CD4-positive, alpha-beta memory T cell (primary cell): ENCODE measurements around the gene ZNF292. TPM values are rescaled to one million over a fixed set of nuclear protein-coding genes. Genes with fewer than 3 reads are reported as not detected.

Experiments used
- CTCF ChIA-PET: fragments of 350-600 bp; sonication (Branson Sonifier 250); formaldehyde crosslinking; loops from one replicate; lab custom pipeline; 2021; ENCODE audit warnings: inconsistent platforms; ENCODE audit not compliant: partially characterized antibody; lab: Charles Lee
- POLR2A ChIA-PET: fragments of 350-600 bp; sonication (Branson Sonifier 250); formaldehyde crosslinking; loops from one replicate; lab custom pipeline; 2021; ENCODE audit not compliant: partially characterized antibody; lab: Charles Lee
- DNase-seq, 5 donors: peaks; one replicate each; pipeline versions ENCODE4 v3.0.0 to v3.0.0-alpha.2; 2020 to 2022; ENCODE audit warnings: mixed read lengths in 1 of 5
- H3K27ac ChIP-seq: one replicate; pipeline ENCODE4 v1.7.0; 2013; ENCODE audit warnings: low read depth, low read length
- H3K27me3 ChIP-seq: 2 replicates; pipeline ENCODE4 v1.7.0; 2013; ENCODE audit warnings: mild to moderate bottlenecking, low read length, moderate library complexity; ENCODE audit not compliant: insufficient read depth
- H3K36me3 ChIP-seq: 2 replicates; pipeline ENCODE4 v1.7.0; 2013; ENCODE audit warnings: mild to moderate bottlenecking, low read length, moderate library complexity; ENCODE audit not compliant: insufficient read depth
- H3K4me1 ChIP-seq: 2 replicates; pipeline ENCODE4 v1.7.0; 2013; ENCODE audit warnings: mild to moderate bottlenecking, low read length, moderate library complexity; ENCODE audit not compliant: insufficient read depth
- H3K4me3 ChIP-seq, 2 donors: one replicate each; pipeline ENCODE4 v1.7.0; 2013; ENCODE audit warnings: low read length in 2 of 2, mild to moderate bottlenecking in 1 of 2
- H3K9me3 ChIP-seq, 2 donors: one replicate each; pipeline ENCODE4 v1.7.0; 2013; ENCODE audit warnings: low read length in 2 of 2, control low read depth in 1 of 2; ENCODE audit not compliant: control insufficient read depth in 1 of 2
- H3K27ac Mint-ChIP-seq, 7 donors: one replicate each; pipeline ENCODE4 v1.8.0; 2020 to 2021; ENCODE audit warnings: mixed read lengths in 7 of 7, mild to moderate bottlenecking in 6 of 7, inconsistent platforms in 3 of 7, moderate library complexity in 3 of 7
- H3K27me3 Mint-ChIP-seq, 2 donors: one replicate each; pipeline ENCODE4 v1.8.0; 2020 to 2021; ENCODE audit warnings: mixed read lengths in 2 of 2
- H3K36me3 Mint-ChIP-seq, 2 donors: one replicate each; pipeline ENCODE4 v1.8.0; 2020 to 2021; ENCODE audit warnings: mixed read lengths in 2 of 2, inconsistent platforms in 1 of 2, mild to moderate bottlenecking in 1 of 2
- H3K4me1 Mint-ChIP-seq, 4 donors: one replicate each; pipeline ENCODE4 v1.8.0; 2020 to 2021; ENCODE audit warnings: mixed read lengths in 4 of 4, mild to moderate bottlenecking in 1 of 4
- H3K4me3 Mint-ChIP-seq, 8 donors: one replicate each; pipeline ENCODE4 v1.8.0; 2020 to 2021; ENCODE audit warnings: mixed read lengths in 8 of 8, mild to moderate bottlenecking in 7 of 8, moderate library complexity in 6 of 8, inconsistent platforms in 3 of 8
- H3K9me3 Mint-ChIP-seq, 8 donors: one replicate each; pipeline ENCODE4 v1.8.0; 2020 to 2021; ENCODE audit warnings: mixed read lengths in 8 of 8, mild to moderate bottlenecking in 5 of 8, inconsistent platforms in 3 of 8, moderate library complexity in 1 of 8
- intact Hi-C: fragments of 100-400 bp; cut with micrococcal nuclease; formaldehyde crosslinking; loops from one replicate; pipeline ENCODE4 v1.15.1; 2023
- polyA plus RNA-seq, 2 donors: library from polyadenylated mRNA; unstranded; fragments of 300-500 nt; fragmentation: Illumina TruSeq; gene quantifications; one replicate each; pipeline ENCODE4 v1.2.3, GENCODE V29; 2021
- total RNA-seq, 2 experiments: library from RNA; stranded (reverse); gene quantifications; one replicate each; pipeline ENCODE4 v1.2.3, GENCODE V29; 2021

The ZNF292 gene
- total and polyA plus RNA-seq, 4 experiments from 2014 or later = 15.1 to 82.1 (median 57.3) TPM

DNA sequence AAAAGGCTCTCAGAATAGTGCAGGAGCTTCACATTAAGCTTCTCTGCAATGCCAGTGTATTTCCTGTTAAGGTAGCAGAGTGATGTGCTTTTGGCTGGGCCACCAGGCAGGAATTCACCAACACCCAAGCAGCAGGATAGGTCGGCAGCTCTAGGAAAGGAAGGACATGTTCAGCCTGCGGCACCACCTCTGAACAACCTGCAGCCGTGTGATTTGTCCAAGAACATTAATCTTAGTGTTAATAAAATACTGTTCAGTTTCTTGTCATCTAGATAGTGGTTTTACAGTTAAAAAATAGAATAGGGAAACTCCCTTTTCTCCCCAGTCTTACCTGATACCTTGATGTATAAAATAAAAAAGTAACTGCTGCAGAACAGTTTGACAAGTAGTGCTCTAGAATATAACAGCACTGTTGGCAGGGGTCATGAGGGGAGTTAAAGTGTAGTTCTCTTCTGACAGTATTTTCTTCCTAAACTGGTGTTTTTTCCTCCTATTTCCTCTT, 18.8 kb downstream of the ZNF292 start:
- H3K36me3 Mint-ChIP-seq = peaks cover 12 to 27% of the 10 kb centered on the region in 2 donors
- H3K27ac ChIP-seq = no peak overlapping the region
- DNase-seq = no peak
- no peaks in the 10 kb centered on the region for H3K36me3 ChIP-seq
- H3K27ac Mint-ChIP-seq = peak overlapping the region in 5 of 7 donors; percentile 4 to 90 (median 74)
- intact Hi-C loops = no loop called here
- no peak overlapping the region for H3K4me3 ChIP-seq
- H3K27me3 Mint-ChIP-seq = no peaks in the 10 kb centered on the region
- H3K4me1 ChIP-seq = peaks cover 78% of the 10 kb centered on the region
- H3K9me3 Mint-ChIP-seq = no peaks in the 10 kb centered on the region
- no peaks in the 10 kb centered on the region for H3K27me3 ChIP-seq
- no peaks in the 10 kb centered on the region for H3K9me3 ChIP-seq
- ChIA-PET POLR2A (interaction anchor here (1.7 kb wide), 1 partner anchor 17 kb away, joined by 6 read pairs; no protein-coding TSS in a partner anchor), CTCF (interaction anchor here (1.4 kb wide), 1 partner anchor 18 kb away, joined by 5 read pairs; no protein-coding TSS in a partner anchor)
- peak overlapping the region in 6 of 8 donors; percentile 3 to 50 (median 36) for H3K4me3 Mint-ChIP-seq
- H3K4me1 Mint-ChIP-seq = peaks cover 59 to 86% (median 71%) of the 10 kb centered on the region in 4 donors

DNA sequence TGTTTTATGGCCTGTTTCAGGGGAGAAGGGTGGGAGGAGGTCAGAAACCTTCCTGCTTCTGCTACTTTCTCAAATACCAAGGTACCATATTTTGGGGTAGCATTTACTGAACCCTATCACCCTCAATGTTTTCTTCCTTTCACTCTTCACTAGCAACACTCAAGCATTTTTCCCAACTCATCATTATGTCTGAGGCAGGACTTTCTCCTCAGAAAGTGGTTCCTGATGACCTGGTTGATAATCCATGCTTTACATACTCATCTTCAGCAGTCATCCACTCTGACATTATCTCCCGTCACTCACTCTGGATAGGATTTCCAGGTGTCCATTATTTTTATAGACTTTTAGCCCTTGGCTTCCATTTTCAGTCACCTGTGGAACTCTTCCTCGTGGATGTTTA, 21.1 kb downstream of the ZNF292 start:
- H3K9me3 Mint-ChIP-seq = no peaks in the 10 kb centered on the region
- no peaks in the 10 kb centered on the region for H3K9me3 ChIP-seq
- H3K36me3 Mint-ChIP-seq = peaks cover 26 to 37% of the 10 kb centered on the region in 2 donors
- H3K4me1 ChIP-seq = peaks cover 79% of the 10 kb centered on the region
- H3K4me1 Mint-ChIP-seq = peaks cover 67 to 89% (median 80%) of the 10 kb centered on the region in 4 donors
- intact Hi-C loops = no loop called here
- H3K27me3 Mint-ChIP-seq = no peaks in the 10 kb centered on the region
- no peak overlapping the region for H3K27ac ChIP-seq
- POLR2A ChIA-PET = no interaction called here
- peak overlapping the region in 1 of 8 donors; percentile 1 for H3K4me3 Mint-ChIP-seq
- DNase-seq = no peak
- no peak overlapping the region for H3K4me3 ChIP-seq
- CTCF ChIA-PET = no interaction called here
- no peaks in the 10 kb centered on the region for H3K36me3 ChIP-seq
- no peaks in the 10 kb centered on the region for H3K27me3 ChIP-seq
- peak overlapping the region in 1 of 7 donors; percentile 71 for H3K27ac Mint-ChIP-seq

DNA sequence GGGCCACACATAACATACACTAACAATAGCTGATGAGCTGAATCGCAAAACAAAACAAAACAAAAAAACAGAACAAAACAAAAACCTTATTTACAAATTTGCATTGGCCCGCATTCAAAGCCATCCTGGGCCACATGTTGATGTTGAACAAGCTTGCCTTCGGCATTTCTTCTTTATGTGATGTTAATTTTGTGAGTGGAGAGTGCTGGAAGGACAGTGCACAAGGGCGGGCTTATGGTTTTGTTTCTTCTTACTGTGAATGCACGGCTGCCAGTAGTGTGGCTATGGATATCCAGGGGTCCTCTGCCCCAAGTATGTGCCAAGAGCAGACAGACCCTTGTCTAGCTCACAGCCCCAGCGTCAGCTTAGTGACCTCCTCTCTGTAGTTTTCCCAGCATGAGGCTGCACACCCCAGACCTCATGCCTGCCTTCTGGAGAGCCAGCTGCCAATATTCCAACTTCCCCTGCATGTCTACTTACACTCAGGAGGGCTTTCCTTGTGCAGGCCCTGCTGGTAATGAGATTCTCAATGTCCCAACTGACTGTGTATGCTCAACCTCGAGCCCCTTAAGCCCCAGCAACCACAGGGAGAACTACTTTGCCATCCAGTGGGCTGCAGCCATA, 24.9 kb downstream of the ZNF292 start:
- Mint-ChIP-seq H3K27ac (peak overlapping the region in 4 of 7 donors; percentile 20 to 66 (median 34)), H3K4me1 (peaks cover 55 to 89% (median 72%) of the 10 kb centered on the region in 4 donors), H3K27me3 (no peaks in the 10 kb centered on the region), H3K4me3 (peak overlapping the region in 5 of 8 donors; percentile 9 to 48 (median 37)), H3K9me3 (no peaks in the 10 kb centered on the region), H3K36me3 (peaks cover 43 to 50% of the 10 kb centered on the region in 2 donors)
- Histone ChIP-seq H3K4me3 (no peak overlapping the region), H3K9me3 (no peaks in the 10 kb centered on the region), H3K36me3 (no peaks in the 10 kb centered on the region), H3K27ac (no peak overlapping the region), H3K27me3 (no peaks in the 10 kb centered on the region), H3K4me1 (peaks cover 62% of the 10 kb centered on the region)
- ChIA-PET POLR2A (interaction anchor here (1.0 kb wide), 1 partner anchor 27 kb away, joined by 3 read pairs; no protein-coding TSS in a partner anchor), CTCF (interaction anchor here (1.5 kb wide), 1 partner anchor 41 kb away, joined by 3 read pairs; no protein-coding TSS in a partner anchor)
- intact Hi-C loops = no loop called here
- DNase-seq = no peak

DNA sequence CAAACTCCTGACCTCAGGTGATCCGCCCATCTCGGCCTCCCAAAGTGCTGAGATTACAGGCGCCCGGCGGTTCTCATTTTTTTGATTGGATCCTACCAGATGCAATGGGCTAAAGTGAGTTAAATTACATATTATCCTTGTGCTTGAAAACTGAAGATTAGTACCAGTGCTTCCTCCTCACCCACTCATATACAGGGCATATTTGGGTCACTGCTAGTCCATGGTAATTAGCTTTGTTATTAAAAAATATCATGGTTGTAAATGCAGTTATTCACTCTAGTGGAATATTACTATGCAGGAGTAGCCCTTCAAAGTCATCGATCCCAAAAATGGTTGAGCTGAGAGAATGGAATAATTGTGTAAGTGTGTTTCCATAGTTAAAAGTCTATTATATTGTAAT, 26.5 kb downstream of the ZNF292 start:
- no peak for DNase-seq
- ChIA-PET CTCF (no interaction called here), POLR2A (interaction anchor here (0.6 kb wide), 1 partner anchor 308 kb away, joined by 3 read pairs; no protein-coding TSS in a partner anchor)
- intact Hi-C loops = no loop called here
- Histone ChIP-seq H3K4me3 (no peak overlapping the region), H3K4me1 (peaks cover 60% of the 10 kb centered on the region), H3K36me3 (no peaks in the 10 kb centered on the region), H3K27me3 (no peaks in the 10 kb centered on the region), H3K27ac (no peak overlapping the region), H3K9me3 (no peaks in the 10 kb centered on the region)
- peak overlapping the region in 5 of 7 donors; percentile 5 to 77 (median 53) for H3K27ac Mint-ChIP-seq
- peaks cover 48 to 85% (median 65%) of the 10 kb centered on the region in 4 donors for H3K4me1 Mint-ChIP-seq
- H3K4me3 Mint-ChIP-seq = peak overlapping the region in 3 of 8 donors; percentile 26 to 71 (median 59)
- H3K9me3 Mint-ChIP-seq = no peaks in the 10 kb centered on the region
- no peaks in the 10 kb centered on the region for H3K27me3 Mint-ChIP-seq
- peaks cover 42 to 49% of the 10 kb centered on the region in 2 donors for H3K36me3 Mint-ChIP-seq

DNA sequence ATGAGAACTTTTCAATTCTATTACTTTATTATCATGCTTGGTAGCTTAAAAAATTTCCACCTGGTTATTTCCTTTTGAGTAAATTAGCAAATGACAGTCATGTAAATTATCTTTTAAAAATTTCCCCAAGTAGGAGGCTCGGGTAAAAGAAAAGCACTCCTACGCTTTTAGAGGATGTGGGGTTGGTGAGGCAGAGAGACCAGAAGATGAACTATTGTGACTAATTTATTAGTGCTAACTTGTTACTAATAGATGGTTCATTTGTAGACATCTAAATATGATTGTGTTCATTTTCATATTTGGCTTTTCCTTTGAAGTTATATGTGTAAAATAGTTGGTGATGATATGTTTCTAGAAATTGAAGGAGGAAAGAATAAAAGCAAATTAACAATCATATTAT, 27.0 kb downstream of the ZNF292 start:
- Histone ChIP-seq H3K4me3 (no peak overlapping the region), H3K27me3 (no peaks in the 10 kb centered on the region), H3K36me3 (no peaks in the 10 kb centered on the region), H3K9me3 (no peaks in the 10 kb centered on the region), H3K4me1 (peaks cover 61% of the 10 kb centered on the region), H3K27ac (no peak overlapping the region)
- H3K36me3 Mint-ChIP-seq = peaks cover 38 to 47% of the 10 kb centered on the region in 2 donors
- intact Hi-C loops = no loop called here
- H3K27me3 Mint-ChIP-seq = no peaks in the 10 kb centered on the region
- H3K9me3 Mint-ChIP-seq = no peaks in the 10 kb centered on the region
- DNase-seq = no peak
- CTCF ChIA-PET = no interaction called here
- peak overlapping the region in 5 of 7 donors; percentile 3 to 77 (median 66) for H3K27ac Mint-ChIP-seq
- H3K4me1 Mint-ChIP-seq = peaks cover 46 to 83% (median 62%) of the 10 kb centered on the region in 4 donors
- POLR2A ChIA-PET = interaction anchor here (0.6 kb wide), 1 partner anchor 307 kb away, joined by 3 read pairs; no protein-coding TSS in a partner anchor
- H3K4me3 Mint-ChIP-seq = peak overlapping the region in 4 of 8 donors; percentile 34 to 71 (median 52)

DNA sequence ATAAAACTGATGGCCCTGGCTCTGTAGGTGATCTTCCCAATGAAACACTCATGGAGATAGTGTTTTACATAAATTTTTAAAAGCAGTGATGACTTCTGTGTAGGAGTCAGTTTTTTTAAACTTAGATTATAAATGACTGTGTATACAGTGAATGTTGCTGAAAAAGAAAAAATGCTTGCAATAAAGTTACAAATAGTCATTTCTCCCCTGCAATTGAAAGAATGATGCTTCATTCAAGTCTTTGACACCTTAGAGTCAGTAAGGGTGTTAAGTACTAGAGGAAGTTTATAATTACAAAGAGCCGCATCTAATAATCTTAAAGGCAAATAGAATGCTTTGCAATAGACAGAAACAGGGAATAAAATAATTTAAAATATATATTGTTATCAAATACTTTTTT, 27.6 kb downstream of the ZNF292 start:
- H3K4me1 ChIP-seq = peaks cover 61% of the 10 kb centered on the region
- Mint-ChIP-seq H3K27me3 (no peaks in the 10 kb centered on the region), H3K4me3 (peak overlapping the region in 1 of 8 donors; percentile 28), H3K9me3 (no peaks in the 10 kb centered on the region), H3K4me1 (peaks cover 44 to 81% (median 61%) of the 10 kb centered on the region in 4 donors), H3K36me3 (peaks cover 32 to 48% of the 10 kb centered on the region in 2 donors), H3K27ac (peak overlapping the region in 2 of 7 donors; percentile 55 to 66)
- POLR2A ChIA-PET = no interaction called here
- no peaks in the 10 kb centered on the region for H3K27me3 ChIP-seq
- CTCF ChIA-PET = no interaction called here
- no peaks in the 10 kb centered on the region for H3K36me3 ChIP-seq
- no peak overlapping the region for H3K27ac ChIP-seq
- H3K4me3 ChIP-seq = no peak overlapping the region
- intact Hi-C loops = no loop called here
- no peaks in the 10 kb centered on the region for H3K9me3 ChIP-seq
- no peak for DNase-seq

DNA sequence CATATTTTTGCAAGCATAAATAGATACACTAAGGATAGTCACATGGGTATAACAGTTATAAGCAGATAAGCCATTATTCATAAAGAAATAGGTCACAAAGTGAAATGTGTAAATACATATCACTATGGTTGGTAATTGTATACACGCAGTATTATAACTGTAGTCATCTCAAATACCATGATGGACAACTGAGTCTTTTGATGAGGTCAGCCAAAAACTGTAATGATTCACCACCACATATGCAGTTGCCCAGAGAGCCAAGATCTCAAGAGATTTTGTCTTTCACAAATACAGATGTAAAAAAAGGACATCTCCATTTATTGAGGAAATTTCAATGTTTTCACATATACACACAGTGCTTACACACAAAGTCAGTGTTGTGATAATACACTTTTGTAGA, 28.3 kb downstream of the ZNF292 start:
- H3K9me3 ChIP-seq = no peaks in the 10 kb centered on the region
- no peak overlapping the region for H3K27ac Mint-ChIP-seq
- H3K9me3 Mint-ChIP-seq = no peaks in the 10 kb centered on the region
- ChIA-PET POLR2A (no interaction called here), CTCF (interaction anchor here (0.7 kb wide), 1 partner anchor 14 kb away, joined by 4 read pairs; no protein-coding TSS in a partner anchor)
- H3K4me1 Mint-ChIP-seq = peaks cover 40 to 80% (median 59%) of the 10 kb centered on the region in 4 donors
- no peak for DNase-seq
- H3K27me3 ChIP-seq = no peaks in the 10 kb centered on the region
- H3K36me3 ChIP-seq = no peaks in the 10 kb centered on the region
- peaks cover 55% of the 10 kb centered on the region for H3K4me1 ChIP-seq
- peaks cover 32 to 44% of the 10 kb centered on the region in 2 donors for H3K36me3 Mint-ChIP-seq
- no peaks in the 10 kb centered on the region for H3K27me3 Mint-ChIP-seq
- no peak overlapping the region for H3K4me3 ChIP-seq
- intact Hi-C loops = no loop called here
- no peak overlapping the region for H3K27ac ChIP-seq
- H3K4me3 Mint-ChIP-seq = no peak overlapping the region
